ENCODE results near the gene KCNQ1.

KCNQ1 gene

DNA sequence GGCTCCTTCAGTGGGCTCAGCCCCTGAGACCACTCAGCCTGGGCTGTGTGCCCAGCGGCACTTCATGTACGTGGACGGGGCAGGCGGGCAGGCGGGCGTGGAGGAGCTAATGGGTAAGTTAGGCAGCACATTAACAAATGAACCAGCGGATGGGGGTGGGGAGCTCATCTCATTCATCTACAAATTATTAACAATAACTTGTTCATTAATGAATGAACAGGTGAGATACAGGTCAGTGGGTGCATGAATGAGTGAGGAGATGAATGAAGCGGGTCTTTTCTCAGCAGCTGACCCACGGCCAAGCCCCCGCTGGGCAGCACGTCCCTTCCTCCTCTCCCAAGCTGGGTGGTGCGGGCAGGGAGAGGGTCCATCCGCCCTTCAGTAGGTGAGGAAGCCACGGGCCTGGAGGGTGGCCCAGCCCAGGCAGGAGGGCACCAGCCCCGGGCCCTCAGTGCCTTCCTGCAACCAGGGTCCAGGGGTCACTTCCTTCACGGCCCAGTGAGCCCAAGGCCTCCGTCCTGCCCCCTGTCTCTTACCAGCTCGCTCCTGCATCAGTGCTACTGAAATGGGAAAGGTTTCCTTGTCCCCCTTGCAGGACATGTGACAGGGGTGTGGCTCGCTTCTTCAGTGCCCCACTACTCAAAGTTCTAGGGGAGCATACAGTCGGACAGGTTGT, 315.5 kb downstream of the KCNQ1 start:
- no peak for DNase-seq

DNA sequence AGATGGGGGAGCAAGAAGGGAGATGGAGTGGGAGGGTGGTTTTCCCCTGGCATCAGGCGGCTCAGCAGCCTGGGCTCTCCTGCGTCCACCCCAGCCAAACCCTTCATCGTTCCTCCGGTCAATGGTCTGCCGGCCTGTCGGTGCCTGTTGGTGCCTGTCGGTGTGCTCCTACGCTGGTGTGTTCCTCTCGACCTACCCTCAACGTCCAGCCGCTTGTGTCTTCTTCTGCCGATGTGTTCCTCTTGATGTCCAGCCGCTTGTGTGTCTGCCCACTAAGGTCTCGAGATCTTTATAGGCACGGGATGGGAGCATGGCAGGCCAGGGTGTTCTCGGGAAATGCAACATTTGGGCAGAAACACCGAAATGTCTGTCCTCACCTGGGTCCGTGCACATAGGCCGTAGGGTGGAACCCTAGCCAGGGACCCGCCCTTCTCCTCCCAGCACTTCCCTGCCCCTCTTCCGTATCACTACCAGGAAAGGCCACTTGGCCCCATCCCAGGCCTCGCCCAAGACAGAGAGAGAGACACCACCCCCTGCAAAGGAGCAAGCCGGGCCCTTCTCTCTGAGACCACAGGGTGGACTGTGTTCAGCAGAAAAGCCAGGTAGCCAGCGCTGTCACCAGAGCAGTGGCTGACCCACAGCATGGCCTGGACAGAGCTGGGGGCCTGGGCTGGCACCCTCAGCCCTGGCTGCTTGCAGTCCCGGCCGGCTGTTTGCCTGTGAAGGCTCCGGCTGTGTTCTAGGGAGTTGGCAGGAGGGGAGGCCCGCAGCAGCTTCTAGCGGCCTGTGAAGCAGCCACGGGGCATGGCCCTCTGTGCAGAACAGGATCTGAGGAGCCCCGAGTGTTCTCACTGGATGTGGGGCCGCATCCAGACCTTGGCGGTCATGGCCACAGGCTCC, 316.6 kb downstream of the KCNQ1 start:
- no peak for DNase-seq

DNA sequence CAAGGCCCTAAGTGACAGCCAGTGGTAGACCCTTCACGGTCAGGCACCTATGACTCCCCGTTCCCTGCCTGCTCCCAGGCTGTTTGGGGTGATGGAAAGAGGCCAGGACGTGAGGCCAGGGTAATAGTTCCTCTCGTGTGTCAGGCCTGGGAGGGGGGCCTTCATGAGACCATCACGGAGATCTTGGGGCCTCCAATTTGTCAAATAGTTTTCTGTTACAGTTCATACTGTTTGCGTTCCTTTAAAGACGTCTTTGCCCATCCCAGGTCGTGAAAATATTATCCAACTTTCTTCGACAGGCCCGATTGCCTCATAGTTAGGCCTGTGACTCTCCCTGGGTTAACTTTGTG, 317.2 kb downstream of the KCNQ1 start:
- DNase-seq: no peak

DNA sequence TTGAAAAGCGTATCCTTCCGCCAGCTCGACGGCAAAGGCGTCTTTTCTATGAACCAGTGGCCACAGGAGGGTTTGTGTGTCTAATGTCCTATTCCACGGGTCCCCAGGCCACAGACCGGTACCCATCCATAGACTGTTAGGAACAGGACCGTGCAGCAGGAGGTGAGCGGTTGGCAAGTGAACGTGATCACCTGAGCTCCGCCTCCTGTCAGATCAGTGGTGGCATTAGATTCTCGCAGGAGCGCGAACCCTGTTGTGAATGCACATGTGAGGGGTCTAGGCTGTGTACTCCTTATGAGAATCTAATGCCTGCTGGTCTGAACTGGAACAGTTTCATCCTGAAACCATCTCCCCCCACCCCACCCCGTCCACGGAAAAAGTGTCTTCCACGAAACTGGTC, 317.6 kb downstream of the KCNQ1 start:
- no peak for DNase-seq

DNA sequence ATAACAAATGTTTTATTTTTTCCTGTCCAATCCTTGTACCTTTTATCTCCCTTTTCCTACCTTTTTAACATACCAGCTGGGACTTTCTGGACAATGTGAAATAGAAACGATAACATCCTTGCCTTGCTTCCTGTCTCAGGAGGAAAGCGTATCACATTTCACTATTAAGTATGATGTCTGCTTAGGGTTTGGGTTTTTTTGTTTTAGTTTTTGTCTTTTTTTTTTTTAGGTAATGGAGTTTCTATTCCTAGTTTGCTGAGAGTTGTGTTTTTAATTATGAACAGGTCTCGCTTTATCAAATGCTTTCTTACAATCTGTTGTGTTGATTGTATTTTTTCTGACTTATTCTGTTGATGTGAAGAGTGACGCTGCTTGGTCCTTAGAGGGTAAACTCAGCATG, 319.2 kb downstream of the KCNQ1 start:
- DNase-seq: no peak

- no peak for DNase-seq
Observed at GRCh38 chr11:2765491-2765890, 320.7 kb downstream of the KCNQ1 start.

- DNase-seq: no peak
Observed at GRCh38 chr11:2766166-2766565, 321.4 kb downstream of the KCNQ1 start.

- DNase-seq: no peak
Observed at GRCh38 chr11:2767071-2767470, 322.3 kb downstream of the KCNQ1 start.

DNA sequence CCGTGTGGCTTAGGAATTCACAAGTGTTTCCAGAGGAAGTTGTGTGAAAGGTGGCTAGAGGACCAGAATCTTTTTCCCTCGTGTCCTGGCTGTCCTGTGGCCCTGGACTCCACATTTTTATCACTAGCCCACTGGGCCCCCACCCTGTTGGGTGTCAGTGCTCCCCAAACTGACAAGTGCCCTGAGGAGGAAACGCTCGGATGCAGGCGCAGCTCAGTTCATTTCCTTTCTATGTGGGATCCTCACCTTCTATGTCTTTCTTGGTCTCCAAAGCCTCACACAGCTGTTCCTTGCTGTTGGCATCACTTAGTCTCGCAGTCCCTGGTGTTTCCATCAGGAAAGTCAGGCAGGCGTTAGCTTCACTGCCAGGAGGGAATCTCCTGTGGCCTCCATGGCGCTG, 323.0 kb downstream of the KCNQ1 start:
- no peak for DNase-seq

- peak; percentile 81 for DNase-seq
Observed at GRCh38 chr11:2768471-2769408, 323.9 kb downstream of the KCNQ1 start.

GRCh38 chr11:2769409-2770095, 324.7 kb downstream of the KCNQ1 start:
- no peak for DNase-seq

GRCh38 chr11:2770096-2770751, 325.4 kb downstream of the KCNQ1 start:
- DNase-seq: no peak

DNA sequence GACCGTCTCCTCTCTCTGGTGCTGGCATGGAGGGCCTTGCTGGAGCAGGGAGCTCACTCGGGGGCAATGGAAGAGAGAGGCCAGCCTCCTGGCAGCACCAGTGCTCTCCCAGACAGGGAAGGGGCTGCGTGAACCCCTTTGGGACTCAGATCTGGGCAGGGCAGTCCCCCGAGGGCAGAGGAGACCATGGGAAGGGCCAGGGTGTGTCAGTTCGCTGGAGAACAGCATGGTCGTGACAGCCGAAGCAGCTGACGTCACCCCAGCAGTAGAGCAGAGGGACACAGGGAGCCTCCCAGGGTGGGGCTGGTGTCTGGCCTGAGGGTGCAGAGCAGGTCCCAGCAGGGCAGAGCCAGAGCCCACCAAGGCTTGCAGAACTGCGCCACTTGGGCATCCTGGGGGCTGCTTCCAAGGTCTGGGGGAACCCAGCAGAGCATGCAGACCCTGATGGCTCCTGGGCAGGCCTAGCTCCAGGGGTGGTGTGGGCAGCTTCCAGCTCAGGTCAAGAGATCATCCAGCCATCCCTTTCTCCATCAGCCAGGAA, 326.0 kb downstream of the KCNQ1 start:
- no peak for DNase-seq

DNA sequence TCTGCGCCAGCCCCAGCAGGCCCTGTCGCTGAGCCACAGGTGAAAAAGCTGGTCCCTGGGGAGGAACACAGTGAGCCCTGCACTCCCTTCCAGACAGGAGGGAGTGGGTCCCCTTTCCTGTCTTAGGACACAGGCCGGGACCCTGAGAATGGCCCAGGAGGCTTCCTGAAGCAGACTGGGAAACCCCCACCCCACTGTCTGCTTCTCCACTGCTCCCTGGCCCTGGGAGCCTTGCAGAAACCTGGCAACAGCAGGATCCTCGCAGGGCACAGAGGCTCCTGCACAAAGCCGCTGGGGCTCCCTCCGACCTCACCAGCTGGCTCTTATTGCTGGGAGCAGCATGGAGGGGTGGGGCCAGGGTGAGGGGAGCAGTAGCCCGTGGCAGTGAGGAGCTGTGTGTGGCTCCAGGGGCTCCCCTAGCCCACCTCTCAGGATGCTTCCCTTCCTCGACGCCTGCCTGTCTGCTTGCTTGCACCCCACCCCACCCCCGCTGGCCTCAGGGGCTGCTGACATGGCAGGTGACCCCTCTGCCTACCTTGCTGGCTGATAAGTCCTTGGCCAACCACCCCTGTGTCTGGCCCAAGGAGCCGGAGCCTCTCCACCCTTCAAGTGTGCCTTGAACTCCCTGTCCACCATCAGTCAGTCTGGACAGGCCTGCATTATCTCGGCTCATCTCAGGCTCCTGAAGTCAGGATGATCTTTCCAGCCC, 327.1 kb downstream of the KCNQ1 start:
- DNase-seq: no peak

DNA sequence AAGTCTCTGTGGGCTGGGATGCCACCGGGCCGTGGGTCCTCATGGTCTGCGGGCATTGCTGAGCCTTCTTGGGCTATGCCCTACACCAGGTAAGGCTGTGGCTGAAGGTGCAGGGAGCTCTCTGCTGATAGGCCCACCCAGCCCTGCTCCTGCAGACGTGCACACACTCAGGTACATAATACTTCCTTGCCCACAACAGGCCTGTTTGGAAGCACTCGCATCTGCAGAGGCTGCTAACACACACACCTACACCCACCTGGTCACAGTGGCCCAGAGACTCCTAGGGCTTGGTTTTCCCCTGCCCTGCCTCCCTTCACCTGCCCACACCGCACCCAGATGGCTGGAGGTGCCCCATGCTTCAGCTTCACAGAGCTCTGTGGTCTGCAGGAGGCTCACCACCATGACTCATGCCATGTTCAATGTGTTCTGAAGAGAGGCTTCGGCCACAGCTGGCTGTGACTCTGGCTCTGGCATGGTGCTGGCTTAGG, 327.8 kb downstream of the KCNQ1 start:
- no peak for DNase-seq

GRCh38 chr11:2774173-2775082, 329.6 kb downstream of the KCNQ1 start:
- DNase-seq: no peak

GRCh38 chr11:2775083-2775625, 330.3 kb downstream of the KCNQ1 start:
- DNase-seq: no peak

DNA sequence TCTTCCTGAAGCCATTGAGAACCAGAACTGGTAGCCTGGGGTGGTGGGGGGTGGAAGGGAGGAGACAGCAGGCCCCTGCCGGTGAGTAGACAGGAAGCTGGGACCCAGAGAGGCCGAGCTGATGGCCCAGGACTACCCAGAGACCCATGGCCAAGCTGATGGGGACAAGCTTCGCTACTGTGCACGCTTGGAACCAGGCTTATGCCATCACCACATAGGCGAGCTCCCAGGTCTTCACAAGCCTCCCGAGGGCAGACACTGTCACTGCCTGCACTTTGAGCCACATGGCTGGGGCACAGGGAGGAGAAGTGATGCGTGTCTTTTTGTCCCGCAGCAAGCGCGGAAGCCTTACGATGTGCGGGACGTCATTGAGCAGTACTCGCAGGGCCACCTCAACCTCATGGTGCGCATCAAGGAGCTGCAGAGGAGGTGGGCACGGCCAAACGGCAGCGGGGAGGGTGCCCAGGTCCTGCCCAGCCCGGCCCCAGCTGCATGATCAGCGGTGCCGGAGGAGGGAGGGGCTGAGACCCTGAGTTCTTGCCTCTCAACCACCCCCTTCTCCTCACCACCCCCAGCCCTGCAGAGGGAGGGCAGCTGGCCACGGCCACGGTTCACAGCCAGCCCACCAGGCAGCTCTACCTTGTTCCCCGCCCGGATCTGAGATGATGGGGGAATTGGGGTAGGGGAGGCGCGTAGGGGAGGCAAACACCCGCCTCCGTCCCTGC, 331.0 kb downstream of the KCNQ1 start:
- no peak for DNase-seq

All from 8988T (cell line).